ENCODE measurements around the gene PCDHGB7.
A peak's percentile ranks its signal among the peaks of the same experiment; 100 is the strongest.
"Not testable (repeated sequence)": the region's sequence is repeated elsewhere in the genome, so short reads cannot be mapped to it uniquely, and the experiment has no call there.

The PCDHGB7 gene

DNA sequence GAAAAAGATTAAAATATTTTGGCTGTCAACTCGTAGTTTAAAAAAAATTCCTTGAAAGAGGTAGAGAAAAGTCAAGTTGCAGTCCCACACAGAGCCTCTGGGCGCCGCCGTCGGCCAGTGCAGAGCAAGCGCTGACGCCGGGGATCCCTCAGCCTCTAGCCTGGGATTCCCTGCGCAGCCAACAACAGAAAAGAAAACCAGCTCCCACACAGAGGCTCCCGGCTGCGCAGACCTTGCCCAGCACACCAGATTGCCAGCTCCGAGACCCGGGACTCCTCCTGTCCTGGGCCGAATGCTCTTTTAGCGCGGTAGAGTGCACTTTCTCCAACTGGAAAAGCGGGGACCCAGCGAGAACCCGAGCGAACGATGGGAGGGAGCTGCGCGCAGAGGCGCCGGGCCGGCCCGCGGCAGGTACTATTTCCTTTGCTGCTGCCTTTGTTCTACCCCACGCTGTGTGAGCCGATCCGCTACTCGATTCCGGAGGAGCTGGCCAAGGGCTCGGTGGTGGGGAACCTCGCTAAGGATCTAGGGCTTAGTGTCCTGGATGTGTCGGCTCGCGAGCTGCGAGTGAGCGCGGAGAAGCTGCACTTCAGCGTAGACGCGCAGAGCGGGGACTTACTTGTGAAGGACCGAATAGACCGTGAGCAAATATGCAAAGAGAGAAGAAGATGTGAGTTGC is at the start of gene PCDHGB7:
Gene PCDHGB7 (plus strand): TSS at position 184 of the 679 bp plus-strand sequence. CDS start 183 bp downstream, at position 367.
- not testable (repeated sequence) for DNase-seq (ENCODE audit: low read depth)
- H3K4me3 ChIP-seq (ENCODE audit: control insufficient read depth, low read depth, low read length): peak within 1 kb of the TSS; percentile 46
- TF ChIP-seq, protein P1, sequence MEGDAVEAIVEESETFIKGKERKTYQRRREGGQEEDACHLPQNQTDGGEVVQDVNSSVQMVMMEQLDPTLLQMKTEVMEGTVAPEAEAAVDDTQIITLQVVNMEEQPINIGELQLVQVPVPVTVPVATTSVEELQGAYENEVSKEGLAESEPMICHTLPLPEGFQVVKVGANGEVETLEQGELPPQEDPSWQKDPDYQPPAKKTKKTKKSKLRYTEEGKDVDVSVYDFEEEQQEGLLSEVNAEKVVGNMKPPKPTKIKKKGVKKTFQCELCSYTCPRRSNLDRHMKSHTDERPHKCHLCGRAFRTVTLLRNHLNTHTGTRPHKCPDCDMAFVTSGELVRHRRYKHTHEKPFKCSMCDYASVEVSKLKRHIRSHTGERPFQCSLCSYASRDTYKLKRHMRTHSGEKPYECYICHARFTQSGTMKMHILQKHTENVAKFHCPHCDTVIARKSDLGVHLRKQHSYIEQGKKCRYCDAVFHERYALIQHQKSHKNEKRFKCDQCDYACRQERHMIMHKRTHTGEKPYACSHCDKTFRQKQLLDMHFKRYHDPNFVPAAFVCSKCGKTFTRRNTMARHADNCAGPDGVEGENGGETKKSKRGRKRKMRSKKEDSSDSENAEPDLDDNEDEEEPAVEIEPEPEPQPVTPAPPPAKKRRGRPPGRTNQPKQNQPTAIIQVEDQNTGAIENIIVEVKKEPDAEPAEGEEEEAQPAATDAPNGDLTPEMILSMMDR (IDR thresholded peaks at IDR 0.05; ENCODE audit: control insufficient read depth, insufficient read depth, low read depth, low read length, missing control alignments): peak; percentile 76

DNA sequence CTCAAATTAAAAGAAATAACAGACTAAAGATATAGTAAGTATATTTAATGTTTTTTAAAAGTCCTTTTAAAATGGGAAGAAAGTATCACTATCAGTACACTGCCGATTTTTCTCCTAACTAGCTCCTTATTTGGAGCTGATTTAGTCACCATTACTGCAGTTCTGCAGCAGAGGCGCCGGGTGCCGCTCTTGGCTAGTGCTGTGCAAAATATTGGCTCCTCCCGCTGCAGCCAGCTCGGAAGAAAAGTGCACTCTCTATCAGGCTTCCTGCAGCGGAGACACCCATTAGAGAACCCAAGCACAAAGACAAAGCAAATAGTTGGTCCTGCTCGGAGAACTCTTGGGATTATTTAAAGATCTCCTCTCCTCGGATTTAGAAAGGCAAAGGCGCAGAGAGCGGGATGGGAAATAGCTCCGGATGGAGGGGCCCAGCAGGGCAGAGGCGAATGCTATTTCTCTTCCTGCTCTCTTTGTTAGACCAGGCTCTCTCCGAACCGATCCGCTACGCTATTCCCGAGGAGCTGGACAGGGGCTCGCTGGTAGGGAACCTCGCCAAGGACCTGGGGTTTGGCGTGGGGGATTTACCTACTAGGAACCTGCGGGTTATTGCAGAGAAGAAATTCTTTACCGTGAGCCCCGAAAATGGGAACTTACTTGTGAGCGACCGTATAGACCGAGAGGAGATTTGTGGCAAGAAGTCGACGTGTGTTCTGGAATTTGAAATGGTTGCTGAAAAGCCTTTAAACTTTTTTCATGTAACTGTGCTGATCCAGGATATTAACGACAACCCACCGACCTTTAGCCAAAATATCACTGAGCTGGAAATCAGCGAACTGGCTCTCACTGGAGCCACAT is 47.3 kb upstream of the PCDHGB7 start, which contains the start of gene PCDHGB3:
Gene PCDHGB3 (plus strand): TSS at position 249 of the 855 bp plus-strand sequence. CDS start 153 bp downstream, at position 402.
- peak within 1 kb of the TSS; percentile 32 for H3K4me3 ChIP-seq (ENCODE audit: control insufficient read depth, low read depth, low read length)
- no peak for DNase-seq (ENCODE audit: low read depth)
- TF ChIP-seq, protein P1 (IDR thresholded peaks at IDR 0.05; ENCODE audit: control insufficient read depth, insufficient read depth, low read depth, low read length, missing control alignments): peak; percentile 63

DNA sequence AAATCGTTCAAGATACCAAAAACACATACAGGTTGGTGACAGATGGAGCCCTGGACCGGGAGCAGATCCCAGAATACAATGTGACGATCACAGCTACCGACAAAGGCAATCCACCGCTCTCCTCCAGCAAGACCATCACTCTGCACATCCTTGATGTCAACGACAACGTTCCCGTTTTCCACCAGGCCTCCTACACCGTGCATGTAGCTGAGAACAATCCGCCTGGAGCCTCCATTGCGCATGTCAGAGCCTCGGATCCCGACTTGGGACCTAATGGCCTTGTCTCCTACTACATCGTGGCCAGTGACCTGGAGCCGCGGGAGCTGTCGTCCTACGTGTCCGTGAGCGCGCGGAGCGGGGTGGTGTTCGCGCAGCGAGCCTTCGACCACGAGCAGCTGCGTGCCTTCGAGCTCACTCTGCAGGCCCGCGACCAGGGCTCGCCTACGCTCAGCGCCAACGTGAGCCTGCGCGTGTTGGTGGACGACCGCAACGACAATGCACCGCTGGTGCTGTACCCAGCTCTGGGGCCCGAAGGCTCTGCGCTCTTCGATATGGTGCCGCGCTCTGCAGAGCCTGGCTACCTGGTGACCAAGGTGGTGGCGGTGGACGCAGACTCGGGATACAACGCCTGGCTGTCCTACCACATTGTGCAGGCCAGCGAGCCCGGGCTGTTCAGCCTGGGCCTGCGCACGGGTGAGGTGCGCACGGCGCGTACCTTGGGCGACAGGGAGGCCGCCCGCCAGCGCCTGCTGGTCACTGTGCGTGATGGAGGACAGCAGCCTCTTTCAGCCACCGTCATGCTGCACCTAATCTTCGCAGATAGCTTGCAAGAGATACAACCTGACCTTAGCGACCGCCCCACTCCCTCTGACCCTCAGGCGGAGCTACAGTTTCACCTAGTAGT is 45.7 kb upstream of the PCDHGB7 start:
- H3K4me3 ChIP-seq (ENCODE audit: control insufficient read depth, low read depth, low read length): no peak overlapping the region
- no peak for DNase-seq (ENCODE audit: low read depth)
- TF ChIP-seq, protein P1 (IDR thresholded peaks at IDR 0.05; ENCODE audit: control insufficient read depth, insufficient read depth, low read depth, low read length, missing control alignments): no peak

DNA sequence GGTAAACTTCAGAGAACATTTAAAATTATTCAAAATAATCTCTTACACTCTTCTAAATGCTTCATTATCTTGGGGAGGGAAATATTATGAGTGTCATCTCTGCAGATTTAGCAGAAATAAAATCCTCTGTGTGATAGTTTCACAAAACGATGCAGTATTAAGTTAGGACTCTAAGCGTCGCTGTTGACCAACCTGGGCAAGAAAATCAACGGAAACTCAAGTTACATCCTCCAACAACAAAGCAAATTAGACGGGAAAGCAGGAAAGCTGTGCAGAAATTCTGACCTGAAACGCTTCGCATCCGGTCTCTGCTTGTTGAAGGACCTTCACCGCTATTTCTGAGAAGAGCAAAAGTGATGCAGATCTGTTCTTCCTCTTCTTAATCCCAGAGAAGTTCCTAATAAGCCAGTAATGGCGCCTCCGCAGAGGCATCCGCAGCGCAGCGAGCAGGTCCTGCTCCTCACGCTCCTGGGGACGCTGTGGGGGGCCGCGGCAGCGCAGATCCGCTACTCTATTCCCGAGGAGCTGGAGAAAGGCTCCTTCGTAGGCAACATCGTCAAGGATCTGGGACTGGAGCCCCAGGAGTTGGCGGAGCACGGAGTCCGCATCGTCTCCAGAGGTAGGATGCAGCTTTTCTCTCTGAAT is 43.7 kb upstream of the PCDHGB7 start, which contains the start of gene PCDHGA6:
Gene PCDHGA6 (plus strand): TSS at position 219 of the 645 bp plus-strand sequence. CDS start 193 bp downstream, at position 412.
- peak within 1 kb of the TSS; percentile 39 for H3K4me3 ChIP-seq (ENCODE audit: control insufficient read depth, low read depth, low read length)
- no peak for DNase-seq (ENCODE audit: low read depth)
- TF ChIP-seq, protein P1 (IDR thresholded peaks at IDR 0.05; ENCODE audit: control insufficient read depth, insufficient read depth, low read depth, low read length, missing control alignments): peak; percentile 66

DNA sequence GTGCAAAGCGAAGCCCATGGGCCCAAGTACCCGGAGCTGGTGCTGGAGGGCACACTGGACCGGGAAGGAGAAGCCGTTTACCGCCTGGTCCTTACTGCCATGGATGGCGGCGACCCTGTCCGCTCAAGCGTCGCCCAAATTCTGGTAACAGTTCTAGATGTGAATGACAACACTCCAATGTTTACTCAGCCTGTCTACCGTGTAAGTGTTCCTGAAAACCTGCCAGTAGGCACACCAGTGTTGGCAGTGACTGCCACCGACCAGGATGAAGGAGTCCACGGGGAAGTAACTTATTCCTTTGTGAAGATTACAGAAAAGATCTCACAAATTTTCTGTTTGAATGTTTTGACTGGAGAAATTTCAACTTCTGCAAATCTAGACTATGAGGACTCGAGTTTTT is 42.9 kb upstream of the PCDHGB7 start:
- no peak for DNase-seq (ENCODE audit: low read depth)
- H3K4me3 ChIP-seq (ENCODE audit: control insufficient read depth, low read depth, low read length): no peak overlapping the region; the same call in 1 of the 2 replicates
- TF ChIP-seq, protein P1 (IDR thresholded peaks at IDR 0.05; ENCODE audit: control insufficient read depth, insufficient read depth, low read depth, low read length, missing control alignments): no peak

All from AG09309 (cell line).